Thyroid gland (tissue), 4 donors: Measurements from ENCODE around the gene URM1.

Experiments used
- CTCF ChIP-seq, 6 experiments: fragments of 200-600 bp in 3 of 6; fragments of 450-650 bp in 3 of 6; sonication (generic) in 3 of 6; IDR thresholded peaks; one replicate each; pipeline ENCODE4 v1.5.1; 2016 to 2019; ENCODE audit warnings: antibody characterized with exemption in 6 of 6, mild to moderate bottlenecking in 2 of 6, inconsistent platforms in 1 of 6, moderate library complexity in 1 of 6
- POLR2A ChIP-seq, 2 donors: fragments of 450-650 bp; IDR thresholded peaks; one replicate each; pipeline ENCODE4 v1.6.1; 2017; ENCODE audit warnings: antibody characterized with exemption in 2 of 2, mild to moderate bottlenecking in 2 of 2, moderate library complexity in 1 of 2

- TF ChIP-seq CTCF (IDR thresholded peaks at IDR 0.05) = peak; percentile 38 to 63 (median 46)
- no peak for TF ChIP-seq POLR2A (IDR thresholded peaks at IDR 0.05)
Observed at GRCh38 chr9:128412120-128412790, 41.1 kb downstream of the URM1 start.
